Vagina (tissue), 2 donors: ENCODE data around the gene PKN1. TPM values are rescaled to one million over a fixed set of nuclear protein-coding genes. Genes with fewer than 3 reads are reported as not detected.
"Not testable (repeated sequence)": the region's sequence is repeated elsewhere in the genome, so short reads cannot be mapped to it uniquely, and the experiment has no call there.

Experiments
- DNase-seq, 2 donors: peaks; one replicate each; pipeline ENCODE4 v3.0.0-alpha.2; 2017; ENCODE audit errors: extremely low spot score in 2 of 2
- H3K27ac ChIP-seq: fragments of 200-600 bp; sonication (generic); one replicate; pipeline ENCODE4 v1.5.1; 2019
- H3K27me3 ChIP-seq: fragments of 200-600 bp; sonication (generic); one replicate; pipeline ENCODE4 v1.5.1; 2019
- H3K36me3 ChIP-seq, 2 donors: fragments of 200-600 bp; sonication (generic); one replicate each; pipeline ENCODE4 v1.5.1; 2017 to 2019
- H3K4me1 ChIP-seq: fragments of 200-600 bp; sonication (generic); one replicate; pipeline ENCODE4 v1.5.1; 2019
- H3K4me3 ChIP-seq, 2 donors: fragments of 200-600 bp; sonication (generic); 1 replicate in 1 of 2; 2 replicates in 1 of 2; pipeline ENCODE4 v1.5.1; 2016 to 2019
- H3K9me3 ChIP-seq: fragments of 200-600 bp; sonication (generic); one replicate; pipeline ENCODE4 v1.5.1; 2019
- CTCF ChIP-seq, 3 experiments: fragments of 450-650 bp in 2 of 3; fragments of 200-600 bp in 1 of 3; sonication (generic) in 1 of 3; IDR thresholded peaks; one replicate each; pipeline ENCODE4 v1.5.1; 2017 to 2019; ENCODE audit warnings: antibody characterized with exemption in 3 of 3, mild to moderate bottlenecking in 2 of 3, moderate library complexity in 2 of 3
- POLR2A ChIP-seq, 2 donors: fragments of 450-650 bp; IDR thresholded peaks; one replicate each; pipeline ENCODE4 v1.6.1; 2017; ENCODE audit warnings: antibody characterized with exemption in 2 of 2, mild to moderate bottlenecking in 2 of 2, moderate library complexity in 2 of 2
- POLR2AphosphoS5 ChIP-seq, 2 donors: sonication (generic); formaldehyde crosslinking; IDR thresholded peaks; one replicate each; pipeline ENCODE4 v1.9.0; 2017; ENCODE audit warnings: antibody characterized with exemption in 2 of 2, mild to moderate bottlenecking in 2 of 2, low read depth in 1 of 2; ENCODE audit not compliant: insufficient read depth in 1 of 2
- intact Hi-C: fragments of 100-400 bp; cut with DNase I; formaldehyde crosslinking; loops from one replicate; pipeline ENCODE4 v1.15.1; 2023
- total RNA-seq: library from RNA; depleted of rRNA; stranded (reverse); fragments of >200 nt; gene quantifications from one replicate; pipeline ENCODE4 v1.2.3, GENCODE V29; 2016

PKN1 gene
- total RNA-seq, 1 donor from 2014 or later = 72.7 TPM

DNA sequence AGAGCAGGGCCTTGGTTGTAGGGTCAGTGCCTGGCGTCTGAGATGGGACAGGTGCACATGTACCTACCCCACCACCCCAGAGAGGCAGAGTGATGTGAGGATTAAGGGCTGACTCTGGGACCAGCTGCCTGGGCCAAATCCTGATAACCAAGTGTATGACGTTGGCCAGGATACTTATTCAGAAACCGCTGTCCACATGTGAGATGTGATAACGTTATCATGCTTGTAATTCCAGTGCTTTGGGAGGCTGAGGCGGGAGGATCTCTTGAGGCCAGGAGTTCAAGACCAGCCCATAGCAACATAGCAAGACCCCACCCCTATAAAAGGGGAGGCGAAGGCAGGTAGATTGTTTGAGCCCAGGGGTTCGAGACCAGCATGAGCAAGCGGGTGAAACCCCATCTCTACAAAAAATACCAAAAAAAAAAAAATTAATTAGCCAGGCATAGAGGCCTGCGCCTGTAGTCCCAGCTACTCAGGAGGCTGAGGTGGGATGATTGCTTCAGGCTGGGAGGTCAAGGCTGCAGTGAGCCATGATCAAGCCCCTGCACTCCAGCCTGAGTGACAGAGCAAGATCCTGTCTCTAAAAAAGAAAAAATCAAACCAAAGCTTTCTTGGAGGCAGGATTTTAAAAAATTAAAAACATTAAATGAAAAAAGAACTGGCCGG, 41.8 kb upstream of the PKN1 start:
- intact Hi-C loops = no loop called here
- Histone ChIP-seq H3K4me3 (no peak overlapping the region), H3K4me1 (no peaks in the 10 kb centered on the region), H3K27me3 (no peaks in the 10 kb centered on the region), H3K9me3 (no peaks in the 10 kb centered on the region), H3K27ac (no peak overlapping the region), H3K36me3 (peaks cover 0 to 14% of the 10 kb centered on the region in 2 donors)
- no peak for DNase-seq
- no peak for TF ChIP-seq CTCF (IDR thresholded peaks at IDR 0.05)
- TF ChIP-seq POLR2A (IDR thresholded peaks at IDR 0.05) = no peak
- TF ChIP-seq POLR2AphosphoS5 (IDR thresholded peaks at IDR 0.05; ENCODE audit: insufficient read depth in 1 of 2, low read depth in 1 of 2) = no peak

DNA sequence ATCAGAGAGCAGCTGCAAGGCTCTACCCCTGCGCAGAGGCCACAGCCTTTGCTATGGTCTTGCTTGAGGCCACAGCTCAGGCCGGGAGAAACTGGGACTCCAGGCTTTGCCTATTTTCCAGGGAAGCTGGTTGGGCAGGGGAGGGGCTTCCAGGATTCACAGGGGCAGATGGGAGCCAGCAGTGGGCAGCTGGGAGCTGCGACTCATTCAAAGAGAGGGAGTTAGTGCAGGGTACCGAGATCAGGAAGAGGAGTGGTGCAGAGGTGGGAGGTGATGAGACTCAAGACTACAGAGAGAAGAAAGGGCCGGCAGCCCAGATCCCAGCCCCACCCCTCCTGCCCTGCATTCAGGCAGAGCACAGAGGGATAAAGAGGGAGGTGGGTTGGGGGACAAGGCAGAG, 39.8 kb upstream of the PKN1 start:
- DNase-seq = no peak
- Histone ChIP-seq H3K4me1 (no peaks in the 10 kb centered on the region), H3K36me3 (peaks cover 0 to 14% of the 10 kb centered on the region in 2 donors), H3K27ac (no peak overlapping the region), H3K9me3 (no peaks in the 10 kb centered on the region), H3K4me3 (no peak overlapping the region), H3K27me3 (no peaks in the 10 kb centered on the region)
- no peak for TF ChIP-seq CTCF (IDR thresholded peaks at IDR 0.05)
- TF ChIP-seq POLR2AphosphoS5 (IDR thresholded peaks at IDR 0.05; ENCODE audit: insufficient read depth in 1 of 2, low read depth in 1 of 2) = no peak
- TF ChIP-seq POLR2A (IDR thresholded peaks at IDR 0.05) = no peak
- intact Hi-C loops = no loop called here

- TF ChIP-seq POLR2AphosphoS5 (IDR thresholded peaks at IDR 0.05; ENCODE audit: insufficient read depth in 1 of 2, low read depth in 1 of 2) (no peak), CTCF (IDR thresholded peaks at IDR 0.05) (no peak)
- Histone ChIP-seq H3K27ac (no peak overlapping the region), H3K36me3 (peaks cover 0 to 14% of the 10 kb centered on the region in 2 donors)
Measured at GRCh38 chr19:14394167-14394566, 38.9 kb upstream of the PKN1 start.

DNA sequence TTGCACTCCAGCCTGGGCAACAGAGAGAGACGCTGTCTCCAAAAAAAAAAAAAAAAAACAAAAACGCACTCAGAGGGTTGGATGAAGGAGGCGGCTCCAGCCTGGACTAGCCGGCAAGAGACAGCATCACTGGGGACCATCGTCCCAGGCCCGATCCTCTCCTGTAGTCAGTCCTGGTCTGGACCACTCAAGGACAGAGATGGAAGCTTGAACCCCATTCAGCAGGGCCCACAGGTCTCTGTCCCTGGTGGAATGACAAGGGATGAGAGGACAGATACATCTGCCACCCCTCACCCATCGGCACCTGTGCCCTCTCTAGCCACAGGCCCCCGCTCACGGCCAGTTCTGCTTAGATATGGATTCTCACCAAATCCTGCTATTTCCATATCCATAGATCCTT, 37.8 kb upstream of the PKN1 start:
- Histone ChIP-seq H3K27ac (no peak overlapping the region), H3K9me3 (no peaks in the 10 kb centered on the region), H3K36me3 (peaks cover 0 to 14% of the 10 kb centered on the region in 2 donors), H3K4me3 (no peak overlapping the region), H3K27me3 (no peaks in the 10 kb centered on the region), H3K4me1 (no peaks in the 10 kb centered on the region)
- no peak for DNase-seq
- TF ChIP-seq POLR2AphosphoS5 (IDR thresholded peaks at IDR 0.05; ENCODE audit: insufficient read depth in 1 of 2, low read depth in 1 of 2) (no peak), CTCF (IDR thresholded peaks at IDR 0.05) (no peak), POLR2A (IDR thresholded peaks at IDR 0.05) (no peak)
- intact Hi-C loops = loop anchor here (5.0 kb wide), 1 partner anchor 372 kb away; no protein-coding TSS in a partner anchor

More at GRCh38 chr19:14394167-14394566, 38.9 kb upstream of the PKN1 start:
- Histone ChIP-seq H3K4me1 (no peaks in the 10 kb centered on the region), H3K9me3 (no peaks in the 10 kb centered on the region), H3K27me3 (no peaks in the 10 kb centered on the region), H3K4me3 (no peak overlapping the region)
- intact Hi-C loops = no loop called here
- no peak for DNase-seq

DNA sequence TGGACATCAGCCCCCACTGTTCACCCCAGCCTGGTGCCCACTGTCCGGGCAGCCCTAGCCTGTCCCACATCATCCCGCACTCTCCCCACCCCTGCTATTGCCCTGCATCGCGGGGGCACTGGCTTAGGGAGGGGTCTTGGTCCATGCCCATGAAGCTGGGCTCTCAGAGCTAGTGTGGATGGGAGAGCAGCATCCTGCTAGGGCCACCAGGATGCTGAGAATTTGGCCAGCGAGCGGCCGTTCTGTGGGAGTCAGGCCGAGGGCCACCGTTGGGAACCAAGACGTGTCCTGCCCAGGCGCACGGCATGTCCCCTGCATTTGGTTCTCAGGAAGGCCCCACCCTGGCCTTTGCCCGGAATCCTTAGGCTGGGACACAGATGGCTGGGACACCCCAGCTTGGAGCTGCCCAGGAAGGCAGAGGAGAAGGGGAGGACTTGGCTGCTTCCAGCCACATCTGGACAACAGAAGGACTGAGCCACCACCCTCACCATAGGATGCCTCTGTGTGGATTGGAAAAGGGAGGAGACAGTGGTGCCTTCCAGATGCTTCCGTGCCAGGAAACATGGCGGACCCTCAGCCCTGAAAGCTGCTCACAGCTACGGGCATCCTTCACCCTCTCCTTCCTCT, 37.3 kb upstream of the PKN1 start:
- peaks cover 0 to 12% of the 10 kb centered on the region in 2 donors for H3K36me3 ChIP-seq
- H3K4me3 ChIP-seq = no peak overlapping the region
- TF ChIP-seq POLR2AphosphoS5 (IDR thresholded peaks at IDR 0.05; ENCODE audit: insufficient read depth in 1 of 2, low read depth in 1 of 2) (peak in 1 of 2 donors; percentile 31), POLR2A (IDR thresholded peaks at IDR 0.05) (no peak), CTCF (IDR thresholded peaks at IDR 0.05) (no peak)
- no peaks in the 10 kb centered on the region for H3K27me3 ChIP-seq
- no peak for DNase-seq
- H3K9me3 ChIP-seq = no peaks in the 10 kb centered on the region
- no peak overlapping the region for H3K27ac ChIP-seq
- intact Hi-C loops = loop anchor here (5.0 kb wide), 1 partner anchor 371 kb away; no protein-coding TSS in a partner anchor
- H3K4me1 ChIP-seq = no peaks in the 10 kb centered on the region

DNA sequence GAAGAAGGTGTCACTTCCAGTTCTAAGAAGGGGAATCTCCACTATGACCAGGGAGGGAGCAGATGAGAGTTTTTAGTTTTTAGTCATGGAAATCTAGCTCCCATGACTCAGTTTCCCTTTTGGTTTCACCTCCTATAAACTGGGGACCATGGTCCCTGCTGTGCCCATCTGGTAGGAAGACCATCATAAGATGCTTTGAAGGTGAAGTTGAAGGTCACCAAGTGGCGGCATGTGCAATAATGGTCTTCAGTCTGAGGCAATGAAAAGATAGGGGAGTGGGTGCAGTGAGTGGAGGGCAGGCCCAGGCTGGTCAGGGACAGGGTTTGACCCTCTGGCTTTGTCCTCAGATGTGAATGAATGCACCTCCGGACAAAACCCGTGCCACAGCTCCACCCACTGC, 36.4 kb upstream of the PKN1 start:
- not testable (repeated sequence) for H3K27me3 ChIP-seq, DNase-seq, H3K27ac ChIP-seq, H3K4me1 ChIP-seq, H3K4me3 ChIP-seq, H3K9me3 ChIP-seq
- intact Hi-C loops = loop anchor here (5.0 kb wide), 1 partner anchor 371 kb away; no protein-coding TSS in a partner anchor
- peaks cover 0 to 12% of the 10 kb centered on the region in 2 donors for H3K36me3 ChIP-seq

DNA sequence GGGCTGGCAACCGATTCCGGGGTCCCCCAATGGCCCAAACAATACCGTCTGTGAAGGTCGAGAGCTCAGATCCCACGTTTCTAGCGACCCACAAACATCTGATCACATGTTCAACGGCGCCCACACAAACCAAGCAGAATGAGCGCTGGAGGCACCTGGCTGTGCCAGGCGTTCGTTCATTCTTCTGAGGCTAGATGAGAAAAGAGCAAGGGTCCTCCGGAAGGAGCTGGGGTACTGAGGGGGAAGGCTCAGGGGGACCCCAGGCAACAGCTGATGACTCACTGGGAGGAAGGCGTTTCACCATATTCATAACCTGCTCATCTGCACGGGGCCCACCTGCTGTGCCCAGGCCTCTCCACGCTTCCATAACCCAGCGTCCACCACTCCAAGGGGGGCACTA, 35.9 kb upstream of the PKN1 start:
- peaks cover 0 to 12% of the 10 kb centered on the region in 2 donors for H3K36me3 ChIP-seq

More for the DNA sequence above, 35.9 kb upstream of the PKN1 start:
- not testable (repeated sequence) for H3K9me3 ChIP-seq, H3K27me3 ChIP-seq, H3K27ac ChIP-seq, DNase-seq, H3K4me3 ChIP-seq, H3K4me1 ChIP-seq
- intact Hi-C loops = loop anchor here (5.0 kb wide), 1 partner anchor 370 kb away; no protein-coding TSS in a partner anchor
